Measurements from ENCODE around the gene PNMA6E.

Gene PNMA6E

GRCh38 chrX:153374426-153374825, 26.7 kb downstream of the PNMA6E start (continued):
- TF ChIP-seq ZNF565 (CRISPR knock-in tag; conservative IDR thresholded peaks at IDR 0.05; ENCODE audit: low read depth) (no peak), ZNF8 (CRISPR knock-in tag; IDR thresholded peaks at IDR 0.05) (no peak)

DNA sequence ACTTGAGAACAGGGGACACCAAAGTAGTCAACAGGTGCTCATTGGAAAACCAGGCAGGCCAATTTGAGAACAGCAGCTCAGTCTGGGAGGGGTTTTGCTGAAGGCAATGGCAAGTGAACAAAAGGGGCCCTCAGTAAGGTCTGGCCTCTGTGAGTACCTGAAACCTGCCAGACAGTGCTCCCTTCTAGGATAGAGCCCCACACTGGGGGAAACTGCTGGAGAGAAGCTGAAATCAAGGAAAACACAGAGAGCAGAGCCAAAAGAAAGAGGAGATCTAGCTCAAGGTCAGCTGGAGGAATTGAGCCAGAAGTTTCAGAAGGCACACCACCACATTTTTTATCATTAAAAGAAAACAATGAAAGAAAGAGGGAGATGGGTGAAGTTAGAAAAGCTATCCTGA, 28.2 kb downstream of the PNMA6E start:
- TF ChIP-seq OSR1 (CRISPR knock-in tag; IDR thresholded peaks at IDR 0.05) = no peak
- no peak for TF ChIP-seq PATZ1 (CRISPR knock-in tag; IDR thresholded peaks at IDR 0.05; ENCODE audit: borderline replicate concordance)
- TF ChIP-seq ZNF8 (CRISPR knock-in tag; IDR thresholded peaks at IDR 0.05) = no peak
- TF ChIP-seq POU6F1 (CRISPR knock-in tag; IDR thresholded peaks at IDR 0.05; ENCODE audit: borderline replicate concordance, low read depth) = no peak
- no peak for TF ChIP-seq BACH2 (CRISPR knock-in tag; IDR thresholded peaks at IDR 0.05; ENCODE audit: borderline replicate concordance)
- TF ChIP-seq CSRNP3 (CRISPR knock-in tag; IDR thresholded peaks at IDR 0.05) = no peak
- TF ChIP-seq TCF4 (CRISPR knock-in tag; IDR thresholded peaks at IDR 0.05; ENCODE audit: borderline replicate concordance) = no peak
- TF ChIP-seq TSHZ2 (CRISPR knock-in tag; IDR thresholded peaks at IDR 0.05) = no peak
- no peak for ATAC-seq

- no peak for ATAC-seq
Measured at GRCh38 chrX:153371256-153371655, 29.9 kb downstream of the PNMA6E start.

More at GRCh38 chrX:153371256-153371655, 29.9 kb downstream of the PNMA6E start:
- TF ChIP-seq, protein P1, sequence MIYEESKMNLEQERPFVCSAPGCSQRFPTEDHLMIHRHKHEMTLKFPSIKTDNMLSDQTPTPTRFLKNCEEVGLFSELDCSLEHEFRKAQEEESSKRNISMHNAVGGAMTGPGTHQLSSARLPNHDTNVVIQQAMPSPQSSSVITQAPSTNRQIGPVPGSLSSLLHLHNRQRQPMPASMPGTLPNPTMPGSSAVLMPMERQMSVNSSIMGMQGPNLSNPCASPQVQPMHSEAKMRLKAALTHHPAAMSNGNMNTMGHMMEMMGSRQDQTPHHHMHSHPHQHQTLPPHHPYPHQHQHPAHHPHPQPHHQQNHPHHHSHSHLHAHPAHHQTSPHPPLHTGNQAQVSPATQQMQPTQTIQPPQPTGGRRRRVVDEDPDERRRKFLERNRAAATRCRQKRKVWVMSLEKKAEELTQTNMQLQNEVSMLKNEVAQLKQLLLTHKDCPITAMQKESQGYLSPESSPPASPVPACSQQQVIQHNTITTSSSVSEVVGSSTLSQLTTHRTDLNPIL (CRISPR knock-in tag; IDR thresholded peaks at IDR 0.05; ENCODE audit: low read depth) = no peak
- TF ChIP-seq POU6F1 (CRISPR knock-in tag; IDR thresholded peaks at IDR 0.05; ENCODE audit: borderline replicate concordance, low read depth) (no peak), ZC3H10 (CRISPR knock-in tag; IDR thresholded peaks at IDR 0.05) (no peak), OSR1 (CRISPR knock-in tag; IDR thresholded peaks at IDR 0.05) (no peak), ESRRG (CRISPR knock-in tag; IDR thresholded peaks at IDR 0.05) (no peak), TOX (CRISPR knock-in tag; IDR thresholded peaks at IDR 0.05; ENCODE audit: borderline replicate concordance) (no peak), ISL1 (CRISPR knock-in tag; IDR thresholded peaks at IDR 0.05) (no peak), GLIS3 (CRISPR knock-in tag; IDR thresholded peaks at IDR 0.05) (no peak)
